Kidney (tissue), 14 donors: ENCODE measurements around the gene PLEKHG5. TPM values are rescaled to one million over a fixed set of nuclear protein-coding genes. Genes with fewer than 3 reads are reported as not detected.

Source experiments
- DNase-seq, 5 donors: peaks; one replicate each; pipeline ENCODE4 v3.0.0-alpha.2; 2013 to 2020
- FAIRE-seq: peaks from 2 replicates; lab custom pipeline; 2012; peaks lifted over from hg19 to GRCh38; lab: Jason Lieb, UNC
- H3K27ac ChIP-seq, 2 donors: one replicate each; pipeline ENCODE4 v1.7.0; 2013; ENCODE audit warnings: low read depth in 2 of 2, low read length in 2 of 2, inconsistent platforms in 1 of 2
- H3K27me3 ChIP-seq: one replicate; pipeline ENCODE4 v1.7.1; 2013; ENCODE audit warnings: low read length, inconsistent platforms; ENCODE audit not compliant: control insufficient read depth, insufficient read depth
- H3K36me3 ChIP-seq, 3 donors: one replicate each; pipeline versions ENCODE4 v1.7.0 to v1.7.1; 2013; ENCODE audit warnings: low read length in 3 of 3, control low read depth in 1 of 3, inconsistent platforms in 1 of 3; ENCODE audit not compliant: insufficient read depth in 3 of 3, control insufficient read depth in 2 of 3
- H3K4me1 ChIP-seq, 3 donors: one replicate each; pipeline versions ENCODE4 v1.7.0 to v1.7.1; 2013; ENCODE audit warnings: low read length in 3 of 3, inconsistent platforms in 1 of 3, low read depth in 1 of 3; ENCODE audit not compliant: control insufficient read depth in 2 of 3, insufficient read depth in 2 of 3
- H3K4me3 ChIP-seq, 3 donors: one replicate each; pipeline versions ENCODE4 v1.7.0 to v1.8.1; 2013; ENCODE audit warnings: low read length in 3 of 3, control low read depth in 1 of 3, inconsistent platforms in 1 of 3
- H3K9ac ChIP-seq, 3 donors: one replicate each; pipeline versions ENCODE4 v1.7.0 to v1.7.1; 2013; ENCODE audit warnings: low read length in 3 of 3, control low read depth in 1 of 3, inconsistent platforms in 1 of 3
- H3K9me3 ChIP-seq, 3 donors: one replicate each; pipeline versions ENCODE4 v1.7.0 to v1.7.1; 2013; ENCODE audit warnings: low read length in 3 of 3, control low read depth in 1 of 3, inconsistent platforms in 1 of 3; ENCODE audit not compliant: control insufficient read depth in 2 of 3, insufficient read depth in 1 of 3
- intact Hi-C: fragments of 100-400 bp; cut with DNase I; formaldehyde crosslinking; loops from one replicate; pipeline ENCODE4 v1.11.1; 2022
- polyA plus RNA-seq: library from polyadenylated mRNA; stranded (reverse); fragments of 350-450 nt; fragmentation: Illumina TruSeq; extraction: RNeasy Lipid Tissue Mini Kit (QIAGEN cat#74804); gene quantifications from one replicate; pipeline ENCODE4 v1.2.3, GENCODE V29; 2014; ENCODE audit warnings: low read depth, low replicate concordance; ENCODE audit not compliant: insufficient read depth
- total RNA-seq: library from RNA; stranded (reverse); fragmentation: NEBNext Ultra II Directional; extraction: Animal tissue kit (Norgen Biotek cat#: 25700); gene quantifications from one replicate; pipeline ENCODE4 v1.2.1, GENCODE V29; 2021
- TF ChIP-seq, protein P1 (sequence below): IDR thresholded peaks from 3 replicates; pipeline ENCODE4 v1.5.1; 2012; ENCODE audit warnings: mild to moderate bottlenecking, moderate library complexity, borderline replicate concordance; ENCODE audit not compliant: insufficient read depth; ENCODE audit errors: extremely low read depth
- donor health status: control.
- donor health status: control.
- donor health status: control.
- donor health status: control.
- donor health status: control.
- donor health status: DM: yes; HTN: yes; CAD: no.
- donor health status: Normal renal cell carcinoma (clear cell type).

PLEKHG5 gene
- total and polyA plus RNA-seq, 2 donors from 2014 or later: 4.4 to 14.0 TPM

DNA sequence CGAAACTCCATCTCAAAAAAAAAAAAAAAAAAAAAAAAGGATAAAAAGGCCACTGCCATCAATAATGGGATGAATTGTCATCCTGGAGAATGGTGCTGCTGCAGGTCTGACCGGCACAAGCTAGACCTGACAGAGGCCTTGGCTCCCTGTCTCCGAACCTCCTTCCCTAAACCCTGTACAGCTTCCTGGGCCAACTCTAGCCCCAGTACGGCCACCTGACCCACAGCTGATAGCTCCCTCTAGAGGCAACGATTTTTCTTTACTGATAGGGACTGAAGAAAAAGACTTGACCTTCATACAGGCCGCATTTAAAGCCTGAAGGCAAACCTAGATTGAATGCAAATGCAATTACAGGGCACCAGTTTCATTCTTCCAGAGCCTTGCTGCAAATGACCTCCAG lies 32.1 kb upstream of the PLEKHG5 start:
- Histone ChIP-seq H3K27ac (no peak overlapping the region), H3K4me1 (peaks cover 0 to 12% (median 5%) of the 10 kb centered on the region in 3 donors), H3K9ac (no peak overlapping the region), H3K36me3 (peaks cover 2 to 26% (median 19%) of the 10 kb centered on the region in 3 donors), H3K27me3 (no peaks in the 10 kb centered on the region), H3K4me3 (no peak overlapping the region), H3K9me3 (no peaks in the 10 kb centered on the region)
- FAIRE-seq (no peak), DNase-seq (peak in 2 of 5 donors; percentile 24 to 46)
- intact Hi-C loops: no loop called here
- TF ChIP-seq, protein P1, sequence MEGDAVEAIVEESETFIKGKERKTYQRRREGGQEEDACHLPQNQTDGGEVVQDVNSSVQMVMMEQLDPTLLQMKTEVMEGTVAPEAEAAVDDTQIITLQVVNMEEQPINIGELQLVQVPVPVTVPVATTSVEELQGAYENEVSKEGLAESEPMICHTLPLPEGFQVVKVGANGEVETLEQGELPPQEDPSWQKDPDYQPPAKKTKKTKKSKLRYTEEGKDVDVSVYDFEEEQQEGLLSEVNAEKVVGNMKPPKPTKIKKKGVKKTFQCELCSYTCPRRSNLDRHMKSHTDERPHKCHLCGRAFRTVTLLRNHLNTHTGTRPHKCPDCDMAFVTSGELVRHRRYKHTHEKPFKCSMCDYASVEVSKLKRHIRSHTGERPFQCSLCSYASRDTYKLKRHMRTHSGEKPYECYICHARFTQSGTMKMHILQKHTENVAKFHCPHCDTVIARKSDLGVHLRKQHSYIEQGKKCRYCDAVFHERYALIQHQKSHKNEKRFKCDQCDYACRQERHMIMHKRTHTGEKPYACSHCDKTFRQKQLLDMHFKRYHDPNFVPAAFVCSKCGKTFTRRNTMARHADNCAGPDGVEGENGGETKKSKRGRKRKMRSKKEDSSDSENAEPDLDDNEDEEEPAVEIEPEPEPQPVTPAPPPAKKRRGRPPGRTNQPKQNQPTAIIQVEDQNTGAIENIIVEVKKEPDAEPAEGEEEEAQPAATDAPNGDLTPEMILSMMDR: peak; percentile 52

DNA sequence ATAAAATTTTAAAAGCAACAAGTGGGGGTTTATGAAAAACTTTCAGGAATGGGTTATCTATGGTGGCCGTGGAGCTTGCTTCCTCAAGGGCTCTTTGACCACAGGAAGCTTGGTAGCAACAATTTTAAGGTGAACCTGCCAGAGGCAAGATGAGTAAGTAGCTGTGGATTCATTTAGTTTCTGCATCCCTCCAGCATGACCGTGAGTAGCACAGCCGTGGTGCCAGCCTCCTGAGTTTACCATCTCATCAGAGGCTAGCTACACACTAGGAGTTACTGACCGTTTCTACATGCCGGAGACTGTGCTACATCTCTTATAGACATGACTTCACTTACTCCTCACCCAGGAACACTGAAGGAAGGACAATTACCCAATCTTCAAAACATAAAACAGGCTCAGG lies 30.1 kb upstream of the PLEKHG5 start:
- TF ChIP-seq, protein P1: no peak
- H3K9ac ChIP-seq: no peak overlapping the region
- no peak overlapping the region for H3K27ac ChIP-seq
- no peaks in the 10 kb centered on the region for H3K27me3 ChIP-seq
- intact Hi-C loops: no loop called here
- no peak overlapping the region for H3K4me3 ChIP-seq
- H3K9me3 ChIP-seq: no peaks in the 10 kb centered on the region
- H3K36me3 ChIP-seq: peaks cover 2 to 15% (median 12%) of the 10 kb centered on the region in 3 donors
- DNase-seq (peak in 1 of 5 donors; percentile 7), FAIRE-seq (no peak)
- H3K4me1 ChIP-seq: peaks cover 0 to 12% (median 5%) of the 10 kb centered on the region in 3 donors

DNA sequence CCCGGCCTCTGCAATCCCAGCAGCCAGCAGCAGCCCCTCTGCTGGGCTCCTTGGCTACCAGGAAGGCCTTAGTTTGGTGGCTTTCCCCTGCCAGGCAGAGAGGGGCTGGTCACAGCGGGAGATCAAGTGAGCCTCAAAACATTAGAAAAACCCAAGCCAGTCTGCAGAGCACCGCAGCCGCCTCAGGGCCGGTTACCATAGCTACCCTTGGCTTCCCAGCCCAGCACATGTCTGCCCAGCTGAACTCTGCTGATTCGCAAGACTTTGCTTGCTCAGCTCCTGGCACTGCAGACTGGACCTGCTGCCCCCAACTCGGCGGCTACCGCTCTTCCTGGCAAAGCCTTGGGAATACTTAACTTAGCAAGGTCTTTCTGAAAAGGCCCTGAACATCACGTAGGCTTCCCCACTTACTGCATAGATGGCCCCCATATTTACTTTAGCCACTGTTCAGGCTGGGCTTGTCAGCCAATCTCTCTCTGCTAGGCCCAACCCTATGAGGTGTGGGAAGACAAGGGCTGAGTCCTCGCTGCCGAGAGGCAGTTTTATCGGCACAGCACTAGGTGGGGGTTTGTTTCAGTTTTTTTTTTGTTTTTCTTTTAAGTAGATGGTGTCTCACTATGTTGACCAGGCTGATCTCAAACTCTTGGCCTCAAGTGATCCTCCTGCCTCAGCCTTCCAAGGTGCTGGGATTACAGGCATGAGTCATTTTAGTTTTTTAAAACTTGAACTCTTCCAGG lies 28.6 kb upstream of the PLEKHG5 start:
- H3K36me3 ChIP-seq: peaks cover 0 to 1% (median under 1%) of the 10 kb centered on the region in 3 donors
- no peaks in the 10 kb centered on the region for H3K27me3 ChIP-seq
- H3K4me3 ChIP-seq: no peak overlapping the region
- H3K9me3 ChIP-seq: no peaks in the 10 kb centered on the region
- H3K9ac ChIP-seq: peak overlapping the region in 1 of 3 donors; percentile 26
- TF ChIP-seq, protein P1: no peak
- H3K27ac ChIP-seq: no peak overlapping the region
- peaks cover 0 to 12% (median 5%) of the 10 kb centered on the region in 3 donors for H3K4me1 ChIP-seq
- intact Hi-C loops: no loop called here
- peak; percentile 81 to 90 (median 87) for DNase-seq
- FAIRE-seq: peak; percentile 67
